Skeletal muscle tissue (tissue), 4 donors: ENCODE data around the gene ADCY10. TPM values are rescaled to one million over a fixed set of nuclear protein-coding genes. Genes with fewer than 3 reads are reported as not detected.

ENCODE experiments used
- H3K27ac ChIP-seq: one replicate; pipeline ENCODE4 v1.7.0; 2013; ENCODE audit warnings: mild to moderate bottlenecking, low read depth, low read length, inconsistent platforms
- H3K27me3 ChIP-seq, 3 donors: one replicate each; pipeline ENCODE4 v1.7.0; 2013; ENCODE audit warnings: low read length in 3 of 3; ENCODE audit not compliant: control insufficient read depth in 3 of 3, insufficient read depth in 3 of 3
- H3K36me3 ChIP-seq, 3 donors: one replicate each; pipeline ENCODE4 v1.7.0; 2013; ENCODE audit warnings: low read length in 3 of 3; ENCODE audit not compliant: control insufficient read depth in 3 of 3, insufficient read depth in 3 of 3
- H3K4me1 ChIP-seq, 3 donors: one replicate each; pipeline ENCODE4 v1.7.0; 2013; ENCODE audit warnings: low read length in 3 of 3, mild to moderate bottlenecking in 3 of 3; ENCODE audit not compliant: control insufficient read depth in 3 of 3, insufficient read depth in 3 of 3
- H3K4me3 ChIP-seq, 3 donors: one replicate each; pipeline ENCODE4 v1.7.0; 2013; ENCODE audit warnings: low read length in 3 of 3
- H3K9ac ChIP-seq, 3 donors: one replicate each; pipeline ENCODE4 v1.7.0; 2013; ENCODE audit warnings: low read length in 3 of 3, mild to moderate bottlenecking in 3 of 3, moderate library complexity in 2 of 3, low read depth in 1 of 3
- H3K9me3 ChIP-seq, 3 donors: one replicate each; pipeline ENCODE4 v1.7.0; 2013; ENCODE audit warnings: low read length in 3 of 3; ENCODE audit not compliant: control insufficient read depth in 3 of 3
- total RNA-seq: library from RNA; depleted of rRNA; stranded (reverse); fragments of >200 nt; gene quantifications from one replicate; pipeline ENCODE4 v1.2.3, GENCODE V29; 2014
- donor health status: Osteomylitis.

Gene ADCY10
- total RNA-seq, 1 donor from 2014 or later: under 0.01 TPM

GRCh38 chr1:167792188-167792565, 121.8 kb downstream of the ADCY10 start:
- H3K9me3 ChIP-seq: no peaks in the 10 kb centered on the region
- peaks cover 12 to 18% (median 13%) of the 10 kb centered on the region in 3 donors for H3K4me1 ChIP-seq
- no peak overlapping the region for H3K27ac ChIP-seq
- H3K9ac ChIP-seq: no peak overlapping the region
- H3K4me3 ChIP-seq: no peak overlapping the region
- peaks cover 7 to 26% (median 23%) of the 10 kb centered on the region in 3 donors for H3K36me3 ChIP-seq
- H3K27me3 ChIP-seq: no peaks in the 10 kb centered on the region

DNA sequence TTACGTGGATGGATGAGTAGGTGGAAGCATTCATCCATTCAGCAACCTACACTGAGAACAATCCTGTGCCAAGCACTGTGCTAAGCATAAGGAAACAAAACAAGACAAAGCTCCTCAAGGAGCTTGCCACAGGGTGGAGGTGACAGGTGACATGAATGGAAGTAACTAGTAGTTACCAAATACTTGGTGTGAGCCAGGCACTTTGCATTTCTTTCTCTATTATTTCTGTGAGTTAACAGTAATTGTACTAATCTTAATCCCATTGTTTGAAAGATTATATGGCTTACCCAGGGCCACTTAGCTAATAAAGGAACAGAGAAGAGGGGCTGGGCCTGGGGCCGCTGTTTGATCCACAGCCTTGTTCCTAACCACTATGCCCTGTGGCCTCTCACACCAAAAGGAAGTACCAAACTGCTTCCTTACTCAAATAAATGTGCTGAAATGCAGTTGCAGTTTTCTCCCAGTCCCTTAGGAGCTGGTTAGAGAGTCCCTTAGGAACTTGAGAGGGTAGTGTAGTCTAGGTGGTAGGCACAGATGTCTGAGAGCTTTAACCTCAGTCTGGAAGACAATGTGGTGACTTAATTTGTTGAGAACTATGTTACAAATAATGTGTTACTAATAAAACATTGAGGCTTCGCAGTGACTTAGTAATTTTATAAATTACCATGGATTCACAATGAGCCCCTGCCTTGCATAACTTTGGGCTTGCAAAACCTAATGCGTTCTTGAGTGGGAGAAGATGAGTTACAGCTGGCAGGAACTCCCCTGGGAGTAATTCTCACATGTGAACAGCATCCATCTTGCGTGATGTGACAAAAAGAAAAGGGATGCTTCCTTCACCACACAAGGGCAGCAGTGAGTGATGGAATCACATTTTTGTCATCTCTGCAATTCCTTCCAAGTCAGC, 122.4 kb downstream of the ADCY10 start:
- Histone ChIP-seq H3K27me3 (no peaks in the 10 kb centered on the region), H3K9ac (no peak overlapping the region), H3K27ac (no peak overlapping the region), H3K36me3 (peaks cover 7 to 26% (median 23%) of the 10 kb centered on the region in 3 donors), H3K4me1 (peaks cover 9 to 14% (median 12%) of the 10 kb centered on the region in 3 donors), H3K9me3 (no peaks in the 10 kb centered on the region), H3K4me3 (no peak overlapping the region)

DNA sequence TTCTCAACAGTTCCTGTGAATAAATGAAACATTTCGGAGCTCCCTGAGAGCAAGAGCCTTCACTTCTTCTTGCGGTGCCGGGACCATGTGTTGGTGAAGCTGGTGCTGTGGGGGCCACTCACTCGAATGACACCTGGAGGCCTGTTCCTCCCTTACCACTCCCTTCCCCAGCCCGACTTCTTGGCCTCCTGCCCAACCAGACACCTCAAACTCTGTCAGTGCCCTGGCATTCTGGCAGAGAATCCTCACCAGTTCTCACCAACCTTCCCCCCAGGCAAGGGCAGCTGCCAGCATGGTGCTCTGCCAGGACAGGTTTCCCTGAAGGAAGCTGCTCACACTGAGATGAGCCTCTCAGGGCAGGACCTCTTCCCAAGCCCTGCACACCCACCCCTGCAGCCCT, 123.8 kb downstream of the ADCY10 start:
- Histone ChIP-seq H3K4me3 (no peak overlapping the region), H3K27me3 (no peaks in the 10 kb centered on the region), H3K27ac (no peak overlapping the region), H3K4me1 (peaks cover 0 to 7% (median 3%) of the 10 kb centered on the region in 3 donors), H3K9ac (no peak overlapping the region), H3K36me3 (peaks cover 8 to 28% (median 26%) of the 10 kb centered on the region in 3 donors), H3K9me3 (no peaks in the 10 kb centered on the region)

DNA sequence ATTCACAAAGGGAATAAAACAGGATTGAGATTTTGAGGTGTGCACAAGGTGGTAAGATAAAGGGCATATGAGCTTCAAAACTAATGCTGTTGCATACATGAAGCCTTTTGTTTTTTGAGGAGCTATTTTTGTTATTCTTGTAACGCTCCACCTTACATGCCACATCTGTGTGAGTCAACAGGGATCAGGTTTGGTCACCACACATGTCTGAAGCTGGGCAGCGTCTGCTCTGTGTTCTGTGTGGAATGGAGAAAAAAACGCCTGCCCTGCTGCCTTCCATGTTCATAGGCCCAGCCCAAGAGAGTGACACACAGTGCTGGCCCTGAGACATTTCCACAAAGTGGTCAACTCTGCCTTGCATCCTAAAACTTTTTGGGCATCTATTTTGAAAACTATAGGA, 124.4 kb downstream of the ADCY10 start:
- Histone ChIP-seq H3K27ac (no peak overlapping the region), H3K9ac (no peak overlapping the region), H3K27me3 (no peaks in the 10 kb centered on the region), H3K4me1 (peaks cover 0 to 7% (median 3%) of the 10 kb centered on the region in 3 donors), H3K4me3 (no peak overlapping the region), H3K36me3 (peaks cover 10 to 31% (median 28%) of the 10 kb centered on the region in 3 donors), H3K9me3 (no peaks in the 10 kb centered on the region)

DNA sequence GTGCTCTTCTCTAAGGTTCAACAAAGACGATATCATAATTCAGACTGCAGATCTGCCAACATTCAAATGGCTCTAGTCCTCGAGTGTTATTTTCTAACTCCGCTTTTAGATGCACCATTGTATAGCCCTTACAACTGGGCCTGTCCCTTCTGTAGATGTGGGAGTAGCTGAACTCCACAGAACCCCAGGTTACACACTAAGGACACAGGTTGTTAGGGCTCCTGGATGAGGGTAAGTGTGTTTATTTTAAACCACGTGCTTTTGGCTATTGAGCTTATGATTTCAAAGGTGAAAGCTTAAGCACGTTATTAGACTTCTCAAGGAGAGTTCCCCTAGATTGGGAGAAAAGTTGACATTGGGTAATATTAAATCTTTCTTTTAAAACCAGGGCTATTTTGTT, 127.4 kb downstream of the ADCY10 start:
- no peak overlapping the region for H3K27ac ChIP-seq

GRCh38 chr1:167784876-167785550, 128.9 kb downstream of the ADCY10 start:
- H3K36me3 ChIP-seq: peaks cover 6 to 38% (median 31%) of the 10 kb centered on the region in 3 donors

More for the DNA sequence above, 127.4 kb downstream of the ADCY10 start:
- Histone ChIP-seq H3K9ac (no peak overlapping the region), H3K4me1 (peaks cover 0 to 3% (median 0%) of the 10 kb centered on the region in 3 donors), H3K27me3 (no peaks in the 10 kb centered on the region), H3K36me3 (peaks cover 10 to 36% (median 34%) of the 10 kb centered on the region in 3 donors), H3K9me3 (no peaks in the 10 kb centered on the region), H3K4me3 (no peak overlapping the region)

DNA sequence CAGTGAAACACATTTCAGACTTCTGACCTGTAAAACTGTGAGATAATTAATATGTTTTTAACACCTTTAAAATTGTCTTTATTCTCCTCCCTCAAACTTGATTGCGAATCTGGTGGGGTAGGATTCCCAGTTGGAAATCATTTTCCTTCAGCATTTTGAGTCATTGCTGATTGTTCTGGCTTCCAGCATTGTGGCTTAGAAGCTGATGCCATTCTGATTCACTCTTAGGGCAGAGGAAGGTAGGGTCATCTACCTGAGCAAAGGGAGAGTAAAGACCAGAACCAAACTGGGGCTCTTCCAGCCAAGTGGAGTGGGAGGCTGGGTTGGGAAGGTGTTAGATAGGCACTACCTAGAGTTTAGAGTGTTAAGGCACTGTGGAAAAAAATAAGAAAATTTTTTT, 131.0 kb downstream of the ADCY10 start:
- Histone ChIP-seq H3K9me3 (no peaks in the 10 kb centered on the region), H3K27ac (no peak overlapping the region), H3K36me3 (peaks cover 3 to 21% (median 17%) of the 10 kb centered on the region in 3 donors), H3K4me3 (no peak overlapping the region), H3K4me1 (no peaks in the 10 kb centered on the region), H3K27me3 (no peaks in the 10 kb centered on the region), H3K9ac (no peak overlapping the region)

More at GRCh38 chr1:167784876-167785550, 128.9 kb downstream of the ADCY10 start:
- H3K4me1 ChIP-seq: no peaks in the 10 kb centered on the region
- no peaks in the 10 kb centered on the region for H3K27me3 ChIP-seq
- H3K9me3 ChIP-seq: no peaks in the 10 kb centered on the region
- no peak overlapping the region for H3K27ac ChIP-seq
- H3K9ac ChIP-seq: no peak overlapping the region
- H3K4me3 ChIP-seq: no peak overlapping the region

DNA sequence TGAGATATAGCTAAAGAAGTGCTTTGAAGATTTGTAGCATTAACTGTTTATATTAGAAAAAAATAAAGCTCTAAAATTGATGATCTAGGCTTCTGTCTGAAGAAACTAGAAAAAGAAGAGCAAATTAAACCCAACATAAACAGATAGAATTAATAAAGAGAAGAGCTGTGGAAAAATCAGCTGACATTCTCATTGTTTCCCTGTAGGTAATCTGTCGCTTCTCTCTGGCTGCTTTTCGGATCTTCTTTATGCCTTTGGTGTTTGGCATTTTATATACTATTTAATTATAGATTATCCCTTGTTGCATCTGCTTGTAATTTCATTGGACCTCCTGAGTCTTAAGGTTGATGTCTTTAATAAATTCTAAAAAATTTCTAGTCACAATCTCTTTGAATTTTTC, 132.4 kb downstream of the ADCY10 start:
- no peak overlapping the region for H3K27ac ChIP-seq
- H3K4me1 ChIP-seq: no peaks in the 10 kb centered on the region
- no peak overlapping the region for H3K9ac ChIP-seq
- H3K36me3 ChIP-seq: peaks cover 9 to 16% (median 11%) of the 10 kb centered on the region in 3 donors
- no peaks in the 10 kb centered on the region for H3K9me3 ChIP-seq
- no peak overlapping the region for H3K4me3 ChIP-seq
- no peaks in the 10 kb centered on the region for H3K27me3 ChIP-seq

DNA sequence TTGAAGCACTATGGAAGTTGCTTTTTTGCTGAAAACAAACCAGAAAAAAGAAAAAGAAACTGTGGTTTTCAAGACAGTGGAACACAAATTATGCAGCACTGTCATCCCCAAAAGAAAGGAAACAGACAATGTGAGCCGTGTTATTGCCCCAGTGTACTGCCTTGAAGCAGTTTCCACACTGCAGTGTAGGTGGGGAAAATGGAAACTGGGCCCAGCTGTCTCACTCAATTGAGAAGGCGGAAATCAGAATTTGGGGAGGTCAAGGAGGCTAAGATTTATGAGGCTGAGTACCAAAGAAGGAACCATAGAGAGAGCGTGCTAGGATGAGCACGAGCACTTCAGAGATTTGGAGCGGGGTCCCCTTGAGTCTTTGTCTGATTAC, 136.7 kb downstream of the ADCY10 start:
- H3K9me3 ChIP-seq: no peaks in the 10 kb centered on the region
- peaks cover 5 to 17% (median 8%) of the 10 kb centered on the region in 3 donors for H3K36me3 ChIP-seq
- no peak overlapping the region for H3K4me3 ChIP-seq
- H3K4me1 ChIP-seq: no peaks in the 10 kb centered on the region
- no peak overlapping the region for H3K9ac ChIP-seq
- no peak overlapping the region for H3K27ac ChIP-seq
- H3K27me3 ChIP-seq: no peaks in the 10 kb centered on the region
